ENCODE measurements around the gene SMG6.
A peak's percentile ranks its signal among the peaks of the same experiment; 100 is the strongest.

The SMG6 gene

GRCh38 chr17:2049333-2050299 lies 254.0 kb downstream of the SMG6 start:
- no peak for DNase-seq (ENCODE audit: low read depth, low spot score)

- no peak for DNase-seq (ENCODE audit: low read depth, low spot score)
Observed at GRCh38 chr17:2048805-2049204, 254.8 kb downstream of the SMG6 start.

- no peak for DNase-seq (ENCODE audit: low read depth, low spot score)
Observed at GRCh38 chr17:2047590-2047989, 256.0 kb downstream of the SMG6 start.

- no peak for DNase-seq (ENCODE audit: low read depth, low spot score)
Observed at GRCh38 chr17:2044263-2044894, 259.2 kb downstream of the SMG6 start.

GRCh38 chr17:2043785-2044184 lies 259.8 kb downstream of the SMG6 start:
- DNase-seq (ENCODE audit: low read depth, low spot score), result no peak

GRCh38 chr17:2042933-2043332 lies 260.7 kb downstream of the SMG6 start:
- no peak for DNase-seq (ENCODE audit: low read depth, low spot score)

- no peak for DNase-seq (ENCODE audit: low read depth, low spot score)
Observed at GRCh38 chr17:2042390-2042847, 261.2 kb downstream of the SMG6 start.

- DNase-seq (ENCODE audit: low read depth, low spot score), result peak; percentile 89
Observed at GRCh38 chr17:2041561-2042389, 261.8 kb downstream of the SMG6 start, which contains the start of gene OVCA2. OVCA2 (plus strand) TSS chr17:2042022; CDS start chr17:2042048, 26 bp downstream.

GRCh38 chr17:2040942-2041560 lies 262.5 kb downstream of the SMG6 start:
- no peak for DNase-seq (ENCODE audit: low read depth, low spot score)

GRCh38 chr17:2040219-2040827 lies 263.3 kb downstream of the SMG6 start:
- DNase-seq (ENCODE audit: low read depth, low spot score), result no peak

- no peak for DNase-seq (ENCODE audit: low read depth, low spot score)
Observed at GRCh38 chr17:2037155-2037554, 266.4 kb downstream of the SMG6 start.

- DNase-seq (ENCODE audit: low read depth, low spot score), result no peak
Observed at GRCh38 chr17:2035541-2036488, 267.8 kb downstream of the SMG6 start.

- no peak for DNase-seq (ENCODE audit: low read depth, low spot score)
Observed at GRCh38 chr17:2034806-2035540, 268.6 kb downstream of the SMG6 start.

GRCh38 chr17:2034157-2034556 lies 269.4 kb downstream of the SMG6 start:
- DNase-seq (ENCODE audit: low read depth, low spot score), result no peak

GRCh38 chr17:2033153-2033552 lies 270.4 kb downstream of the SMG6 start:
- no peak for DNase-seq (ENCODE audit: low read depth, low spot score)

- DNase-seq (ENCODE audit: low read depth, low spot score), result no peak
Observed at GRCh38 chr17:2030779-2031163, 272.8 kb downstream of the SMG6 start.

- DNase-seq (ENCODE audit: low read depth, low spot score), result no peak
Observed at GRCh38 chr17:2029911-2030778, 273.4 kb downstream of the SMG6 start, which contains the start of gene DPH1. DPH1 (plus strand) TSS chr17:2030153; CDS start chr17:2030170, 17 bp downstream.

- DNase-seq (ENCODE audit: low read depth, low spot score), result no peak
Observed at GRCh38 chr17:2028737-2029136, 274.8 kb downstream of the SMG6 start.
